Spleen (tissue), 11 donors: ENCODE results near the gene PRR15L. TPM values are rescaled to one million over a fixed set of nuclear protein-coding genes. Genes with fewer than 3 reads are reported as not detected.

Source experiments
- DNase-seq: peaks from one replicate; pipeline ENCODE4 v3.0.0-alpha.2; 2020
- H3K27ac ChIP-seq, 8 donors: fragments of 200-600 bp; sonication (generic) in 7 of 8; 1 replicate in 4 of 8; 2 replicates in 4 of 8; pipeline versions ENCODE4 v1.5.0 to v1.8.0; 2016 to 2021; ENCODE audit warnings: inconsistent platforms in 4 of 8, mild to moderate bottlenecking in 4 of 8, moderate library complexity in 1 of 8
- H3K27me3 ChIP-seq, 7 donors: fragments of 200-600 bp; sonication (generic) in 6 of 7; replicated peaks in 1 of 7; 1 replicate in 4 of 7; 2 replicates in 3 of 7; pipeline versions ENCODE4 v1.5.0 to v1.8.0; 2016 to 2021; ENCODE audit warnings: inconsistent platforms in 3 of 7, mild to moderate bottlenecking in 1 of 7
- H3K36me3 ChIP-seq, 6 donors: fragments of 200-600 bp; sonication (generic) in 5 of 6; 1 replicate in 4 of 6; 2 replicates in 2 of 6; pipeline versions ENCODE4 v1.5.0 to v1.8.0; 2016 to 2021; ENCODE audit warnings: inconsistent platforms in 2 of 6
- H3K4me1 ChIP-seq, 6 donors: fragments of 200-600 bp; sonication (generic) in 5 of 6; 1 replicate in 3 of 6; 2 replicates in 3 of 6; pipeline versions ENCODE4 v1.5.0 to v1.8.0; 2016 to 2021; ENCODE audit warnings: inconsistent platforms in 3 of 6
- H3K4me3 ChIP-seq, 8 donors: fragments of 200-600 bp; sonication (generic) in 7 of 8; 1 replicate in 4 of 8; 2 replicates in 4 of 8; pipeline versions ENCODE4 v1.5.0 to v1.8.0; 2016 to 2021; ENCODE audit warnings: inconsistent platforms in 4 of 8, mild to moderate bottlenecking in 4 of 8, moderate library complexity in 2 of 8
- H3K9me3 ChIP-seq, 8 donors: fragments of 200-600 bp; sonication (generic) in 7 of 8; 1 replicate in 4 of 8; 2 replicates in 4 of 8; pipeline versions ENCODE4 v1.5.0 to v1.8.0; 2016 to 2021; ENCODE audit warnings: inconsistent platforms in 4 of 8
- CTCF ChIP-seq, 11 experiments: fragments of 200-600 bp in 7 of 11; fragments of 450-650 bp in 4 of 11; sonication (generic) in 4 of 11; IDR thresholded peaks in 8 of 11; conservative IDR thresholded peaks in 3 of 11; 1 replicate in 7 of 11; 2 replicates in 4 of 11; pipeline versions ENCODE4 v1.4.0 to v1.8.0; 2016 to 2021; ENCODE audit warnings: antibody characterized with exemption in 11 of 11, inconsistent platforms in 4 of 11, mild to moderate bottlenecking in 1 of 11
- POLR2A ChIP-seq, 3 donors: fragments of 450-650 bp; IDR thresholded peaks; one replicate each; pipeline ENCODE4 v1.5.1; 2017; ENCODE audit warnings: antibody characterized with exemption in 3 of 3, mild to moderate bottlenecking in 1 of 3
- POLR2AphosphoS5 ChIP-seq, 3 donors: sonication (generic); formaldehyde crosslinking; IDR thresholded peaks; one replicate each; pipeline ENCODE4 v1.5.1; 2017; ENCODE audit warnings: antibody characterized with exemption in 3 of 3
- WGBS, 5 donors: extraction: QIAGEN DNeasy Blood & Tissue Kit in 3 of 5; methylation state at CpG; one replicate each; pipeline versions ENCODE4 v1.1.5 to v1.1.7; 2013 to 2018; 5-methylcytosine and 5-hydroxymethylcytosine counted together
- intact Hi-C: fragments of 100-400 bp; cut with DNase I; formaldehyde crosslinking; loops from one replicate; pipeline ENCODE4 v1.15.0; 2023; ENCODE audit warnings: low total_unique reads
- polyA plus RNA-seq, 3 donors: library from polyadenylated mRNA; stranded (reverse); fragments of 200-250 nt; gene quantifications; one replicate each; pipeline ENCODE4 v1.2.1, GENCODE V29; 2013
- total RNA-seq, 7 donors: library from RNA; depleted of rRNA in 3 of 7; stranded (reverse); fragments of >200 nt in 3 of 7; fragmentation: NEBNext Ultra II Directional in 4 of 7; extraction: Animal tissue kit (Norgen Biotek cat#: 25700) in 4 of 7; gene quantifications; one replicate each; pipeline versions ENCODE4 v1.1.0 to v1.2.1, GENCODE V29; 2016 to 2021
- donor health status: healthy with polysubstance abuse.
- donor health status: DM: no; HTN: no; CAD: no; lungs with moderate emphysema.
- donor health status: DM: no; HTN: no; CAD: no.
- donor health status: Bipolar disorder and iron deficiency.
- donor health status: healthy.
- donor health status: DM: no; HTN: no; CAD: no.
- donor health status: DM: yes; HTN: yes; CAD: no.

PRR15L gene
- total and polyA plus RNA-seq, 10 donors: 0.16 TPM; not detected in 9

- TF ChIP-seq CTCF (IDR thresholded peaks at IDR 0.05 in 8 of 11, conservative IDR thresholded peaks at IDR 0.05 in 3 of 11) (no peak), POLR2A (IDR thresholded peaks at IDR 0.05) (no peak), POLR2AphosphoS5 (IDR thresholded peaks at IDR 0.05) (no peak)
- no peak overlapping the region for H3K4me3 ChIP-seq
- DNase-seq: no peak
- no peaks in the 10 kb centered on the region for H3K4me1 ChIP-seq
- H3K9me3 ChIP-seq: no peaks in the 10 kb centered on the region
- WGBS, 5 donors: 80 to 94% (median 90%) methylated on average over 7 of the region's 7 CpGs
- intact Hi-C loops: no loop called here
- H3K27me3 ChIP-seq: no peaks in the 10 kb centered on the region
- peaks cover 0 to 5% (median 0%) of the 10 kb centered on the region in 6 donors for H3K36me3 ChIP-seq
- no peak overlapping the region for H3K27ac ChIP-seq
Measured at GRCh38 chr17:47955497-47956461, 1.9 kb downstream of the PRR15L start.

- intact Hi-C loops: no loop called here
- no peak overlapping the region for H3K27ac ChIP-seq
- H3K4me3 ChIP-seq: no peak overlapping the region
Measured at GRCh38 chr17:47953909-47954308, 3.8 kb downstream of the PRR15L start.

GRCh38 chr17:47952171-47953021, 5.3 kb downstream of the PRR15L start:
- Histone ChIP-seq H3K4me1 (peaks cover 9 to 23% (median 17%) of the 10 kb centered on the region in 6 donors), H3K27ac (no peak overlapping the region)
- intact Hi-C loops: no loop called here

More at GRCh38 chr17:47953909-47954308, 3.8 kb downstream of the PRR15L start:
- DNase-seq: no peak
- H3K36me3 ChIP-seq: peaks cover 0 to 6% (median 0%) of the 10 kb centered on the region in 6 donors
- no peak for TF ChIP-seq POLR2AphosphoS5 (IDR thresholded peaks at IDR 0.05)
- no peak for TF ChIP-seq CTCF (IDR thresholded peaks at IDR 0.05 in 8 of 11, conservative IDR thresholded peaks at IDR 0.05 in 3 of 11)
- no peak for TF ChIP-seq POLR2A (IDR thresholded peaks at IDR 0.05)
- H3K4me1 ChIP-seq: peaks cover 8 to 16% (median 14%) of the 10 kb centered on the region in 6 donors
- no peaks in the 10 kb centered on the region for H3K9me3 ChIP-seq
- H3K27me3 ChIP-seq: no peaks in the 10 kb centered on the region

More at GRCh38 chr17:47952171-47953021, 5.3 kb downstream of the PRR15L start:
- Histone ChIP-seq H3K9me3 (no peaks in the 10 kb centered on the region), H3K4me3 (no peak overlapping the region), H3K27me3 (no peaks in the 10 kb centered on the region), H3K36me3 (peaks cover 0 to 20% (median 2%) of the 10 kb centered on the region in 6 donors)
- WGBS, 5 donors: 68 to 75% (median 73%) methylated on average over 11 to 12 of the region's 12 CpGs
- DNase-seq: no peak
- TF ChIP-seq POLR2AphosphoS5 (IDR thresholded peaks at IDR 0.05) (no peak), CTCF (IDR thresholded peaks at IDR 0.05 in 8 of 11, conservative IDR thresholded peaks at IDR 0.05 in 3 of 11) (no peak), POLR2A (IDR thresholded peaks at IDR 0.05) (no peak)
